Fibroblast of lung (primary cell): ENCODE measurements around the gene OR5AU1. TPM values are rescaled to one million over a fixed set of nuclear protein-coding genes. Genes with fewer than 3 reads are reported as not detected.

Experiments
- DNase-seq, 2 donors: peaks; one replicate each; pipeline versions ENCODE4 v3.0.0 to v3.0.0-alpha.2; 2010; ENCODE audit warnings: low read depth in 2 of 2
- H2AFZ ChIP-seq: 2 replicates; pipeline ENCODE4 v1.5.1; 2012; ENCODE audit warnings: low read length, control low read depth, inconsistent platforms
- H3K27ac ChIP-seq: 2 replicates; pipeline ENCODE4 v1.5.1; 2011; ENCODE audit warnings: low read length, control low read depth; ENCODE audit not compliant: insufficient read depth
- H3K27me3 ChIP-seq: 2 replicates; pipeline ENCODE4 v1.5.1; 2011; ENCODE audit warnings: mild to moderate bottlenecking, low read length; ENCODE audit not compliant: control insufficient read depth, insufficient read depth
- H3K36me3 ChIP-seq: 2 replicates; pipeline ENCODE4 v1.5.1; 2011; ENCODE audit warnings: low read length; ENCODE audit not compliant: control insufficient read depth, insufficient read depth
- H3K4me1 ChIP-seq: 2 replicates; pipeline ENCODE4 v1.5.1; 2011; ENCODE audit warnings: low read length; ENCODE audit not compliant: control insufficient read depth, insufficient read depth; ENCODE audit errors: extremely low read depth
- H3K4me2 ChIP-seq: 2 replicates; pipeline ENCODE4 v1.5.1; 2011; ENCODE audit warnings: low read length, control low read depth; ENCODE audit not compliant: insufficient read depth; ENCODE audit errors: extremely low read depth
- H3K4me3 ChIP-seq, 4 experiments: fragments of 200-600 bp in 1 of 4; sonication (generic) in 1 of 4; replicated peaks in 1 of 4; 2 replicates each; pipeline ENCODE4 v1.5.1; 2011 to 2016; ENCODE audit warnings: low read length in 4 of 4, low read depth in 3 of 4, mild to moderate bottlenecking in 3 of 4, control low read depth in 2 of 4, inconsistent platforms in 1 of 4, mixed read lengths in 1 of 4; ENCODE audit not compliant: insufficient read depth in 1 of 4; ENCODE audit errors: control extremely low read depth in 1 of 4
- H3K79me2 ChIP-seq: 2 replicates; pipeline ENCODE4 v1.5.1; 2012; ENCODE audit warnings: mild to moderate bottlenecking, low read length, inconsistent platforms; ENCODE audit not compliant: control insufficient read depth, insufficient read depth
- H3K9ac ChIP-seq: 2 replicates; pipeline ENCODE4 v1.5.1; 2011; ENCODE audit warnings: mild to moderate bottlenecking, low read length, control low read depth; ENCODE audit not compliant: insufficient read depth
- H3K9me3 ChIP-seq: 2 replicates; pipeline ENCODE4 v1.5.1; 2012; ENCODE audit warnings: low read depth, low read length; ENCODE audit not compliant: control insufficient read depth, insufficient read depth
- H4K20me1 ChIP-seq: 2 replicates; pipeline ENCODE4 v1.5.1; 2011; ENCODE audit warnings: low read length; ENCODE audit not compliant: control insufficient read depth, insufficient read depth; ENCODE audit errors: extremely low read depth
- CTCF ChIP-seq, 2 donors: IDR thresholded peaks in 1 of 2; conservative IDR thresholded peaks in 1 of 2; 1 replicate in 1 of 2; 2 replicates in 1 of 2; pipeline ENCODE4 v1.5.1; 2011 to 2012; ENCODE audit warnings: low read length in 2 of 2, control low read depth in 1 of 2, inconsistent platforms in 1 of 2, low read depth in 1 of 2, mild to moderate bottlenecking in 1 of 2
- EZH2 ChIP-seq: IDR thresholded peaks from 2 replicates; pipeline ENCODE4 v1.5.1; 2012; ENCODE audit warnings: low read length, control low read depth, mild to moderate bottlenecking; ENCODE audit errors: missing control alignments
- polyA plus RNA-seq, 2 donors: library from polyadenylated mRNA; depleted of rRNA in 1 of 2; stranded (reverse) in 1 of 2; unstranded in 1 of 2; fragments of >200 nt; gene quantifications; 2 replicates each; pipeline ENCODE4 v1.2.1, GENCODE V29; 2011 to 2012; ENCODE audit warnings: missing spikeins in 1 of 2
- total RNA-seq: library from RNA; depleted of rRNA; stranded (reverse); fragments of >200 nt; gene quantifications from 2 replicates; pipeline ENCODE4 v1.2.1, GENCODE V29; 2014

The OR5AU1 gene
- total and polyA plus RNA-seq, 2 donors (not counting 1 experiment from before 2014, with no cell fraction given) = not detected

- DNase-seq = no peak
- Histone ChIP-seq H3K4me1 (no peaks in the 10 kb centered on the region), H3K9me3 (no peaks in the 10 kb centered on the region), H3K27me3 (peaks cover 2% of the 10 kb centered on the region), H2AFZ (no peak overlapping the region), H3K36me3 (no peaks in the 10 kb centered on the region), H3K79me2 (no peaks in the 10 kb centered on the region), H4K20me1 (no peaks in the 10 kb centered on the region), H3K27ac (no peak overlapping the region), H3K4me3 (no peak overlapping the region), H3K9ac (no peak overlapping the region), H3K4me2 (no peak overlapping the region)
- TF ChIP-seq EZH2 = no peak
- no peak for TF ChIP-seq CTCF (conservative IDR thresholded peaks at IDR 0.05 in 1 of 2, IDR thresholded peaks at IDR 0.05 in 1 of 2; ENCODE audit: low read depth in 1 of 2, low read length in 2 of 2)
These were observed 6.1 kb downstream of the OR5AU1 start for GRCh38 chr14:21149641-21150367.

- H3K9ac ChIP-seq = no peak overlapping the region
- H3K4me3 ChIP-seq = no peak overlapping the region
- H3K9me3 ChIP-seq = no peaks in the 10 kb centered on the region
- no peak overlapping the region for H2AFZ ChIP-seq
- peaks cover 2% of the 10 kb centered on the region for H3K27me3 ChIP-seq
- TF ChIP-seq EZH2 = no peak
- no peak overlapping the region for H3K4me2 ChIP-seq
- no peaks in the 10 kb centered on the region for H3K4me1 ChIP-seq
- H3K79me2 ChIP-seq = no peaks in the 10 kb centered on the region
- H3K36me3 ChIP-seq = no peaks in the 10 kb centered on the region
- no peaks in the 10 kb centered on the region for H4K20me1 ChIP-seq
- DNase-seq = no peak
- H3K27ac ChIP-seq = no peak overlapping the region
These were observed 10.4 kb downstream of the OR5AU1 start for GRCh38 chr14:21145437-21145836.

GRCh38 chr14:21142357-21142756, 13.5 kb downstream of the OR5AU1 start:
- TF ChIP-seq EZH2 (no peak), CTCF (conservative IDR thresholded peaks at IDR 0.05 in 1 of 2, IDR thresholded peaks at IDR 0.05 in 1 of 2; ENCODE audit: low read depth in 1 of 2, low read length in 2 of 2) (no peak)
- H3K27me3 ChIP-seq = no peaks in the 10 kb centered on the region
- no peak overlapping the region for H3K27ac ChIP-seq
- H3K4me3 ChIP-seq = no peak overlapping the region
- no peaks in the 10 kb centered on the region for H4K20me1 ChIP-seq
- no peak overlapping the region for H3K9ac ChIP-seq
- DNase-seq = no peak
- no peaks in the 10 kb centered on the region for H3K4me1 ChIP-seq
- H3K36me3 ChIP-seq = no peaks in the 10 kb centered on the region
- H3K9me3 ChIP-seq = no peaks in the 10 kb centered on the region
- no peak overlapping the region for H3K4me2 ChIP-seq
- H3K79me2 ChIP-seq = no peaks in the 10 kb centered on the region
- no peak overlapping the region for H2AFZ ChIP-seq
